GM18951 (cell line): ENCODE results near the gene COL20A1.

Experiments used
- POLR2A ChIP-seq: IDR thresholded peaks from 4 replicates; pipeline ENCODE4 v1.6.1; 2011; ENCODE audit warnings: mild to moderate bottlenecking; ENCODE audit not compliant: insufficient read length, insufficient read depth; ENCODE audit errors: extremely low read depth
- in situ Hi-C: fragments of 300-500 bp; cut with MboI; formaldehyde crosslinking; loops from one replicate; pipeline ENCODE4 v1.12.0; 2022; ENCODE audit warnings: low sequenced_read_pairs, mixed read lengths, inconsistent platforms; ENCODE audit not compliant: unreplicated experiment

COL20A1 gene

DNA sequence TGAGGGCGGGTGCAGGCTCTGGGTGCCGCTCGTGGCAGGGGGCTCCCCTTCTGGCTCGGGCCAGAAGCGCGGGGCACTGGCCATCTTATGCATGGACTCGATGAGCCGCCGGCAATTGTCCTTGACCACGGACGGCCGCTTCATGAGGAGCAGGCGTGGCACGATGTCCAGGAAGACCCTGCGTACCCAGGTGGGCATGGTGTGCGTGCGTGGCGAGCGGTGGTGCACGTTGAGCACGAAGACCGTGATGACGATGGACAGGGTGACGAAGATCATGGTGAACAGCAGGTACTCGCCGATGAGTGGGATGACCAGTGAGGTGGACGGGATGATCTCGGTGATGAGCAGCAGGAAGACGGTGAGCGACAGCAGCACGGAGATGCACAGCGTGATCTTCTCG is 57.2 kb downstream of the COL20A1 start:
- in situ Hi-C loops: no loop called here

DNA sequence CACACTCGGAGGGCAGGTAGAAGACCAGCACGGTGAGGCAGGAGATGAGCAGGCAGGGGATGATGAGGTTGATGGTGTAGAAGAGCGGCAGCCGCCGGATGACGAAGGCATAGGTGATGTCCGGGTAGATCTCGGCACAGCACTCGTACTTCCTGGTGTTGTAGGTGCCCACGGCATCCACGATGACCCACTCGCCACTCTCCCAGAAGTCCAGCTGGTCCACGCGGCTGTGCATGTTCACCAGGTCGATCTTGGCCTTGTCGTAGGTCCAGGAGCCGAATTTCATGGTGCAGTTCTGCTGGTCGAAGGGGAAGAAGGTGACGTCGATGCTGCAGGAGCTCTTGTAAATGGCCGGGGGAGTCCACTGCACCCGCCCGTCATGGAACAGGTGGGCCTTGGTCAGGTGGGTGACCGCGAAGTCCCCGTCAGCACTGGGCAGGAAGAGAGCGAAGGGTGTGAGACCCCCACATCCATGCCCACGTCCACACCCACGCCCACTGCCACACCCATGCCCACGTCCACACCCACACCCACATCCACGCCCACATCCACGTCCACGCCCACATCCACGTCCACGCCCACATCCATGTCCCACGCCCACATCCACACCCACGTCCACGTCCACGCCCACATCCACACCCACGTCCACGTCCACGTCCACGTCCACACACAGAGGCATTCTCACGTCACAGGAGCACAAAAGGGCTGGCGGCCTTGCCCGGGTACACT is 57.8 kb downstream of the COL20A1 start:
- in situ Hi-C loops: no loop called here
- no peak for TF ChIP-seq POLR2A

More for the DNA sequence above, 57.2 kb downstream of the COL20A1 start:
- TF ChIP-seq POLR2A: no peak

DNA sequence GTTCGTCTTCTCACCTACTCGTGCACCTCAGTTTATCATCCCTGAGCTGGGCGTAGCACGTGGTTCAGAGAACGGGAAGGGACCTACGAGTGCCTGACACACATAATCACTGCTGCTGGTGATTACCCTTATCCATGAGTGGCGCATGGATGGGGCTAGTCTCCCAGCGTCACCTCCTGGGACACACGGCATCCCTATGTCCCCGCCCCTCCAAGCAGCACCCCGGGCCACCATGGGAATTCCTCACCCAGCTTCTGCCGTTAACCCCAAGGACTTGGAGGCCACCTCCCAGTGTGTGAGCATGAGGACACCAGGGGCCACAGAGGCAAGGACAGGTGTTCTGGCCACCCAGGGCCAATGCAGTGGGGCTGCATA is 58.3 kb downstream of the COL20A1 start:
- TF ChIP-seq POLR2A: no peak
- in situ Hi-C loops: no loop called here

- in situ Hi-C loops: no loop called here
- no peak for TF ChIP-seq POLR2A
These were observed 59.0 kb downstream of the COL20A1 start for GRCh38 chr20:63351811-63352591.

GRCh38 chr20:63352811-63353221 is 59.8 kb downstream of the COL20A1 start:
- in situ Hi-C loops: no loop called here
- TF ChIP-seq POLR2A: no peak

DNA sequence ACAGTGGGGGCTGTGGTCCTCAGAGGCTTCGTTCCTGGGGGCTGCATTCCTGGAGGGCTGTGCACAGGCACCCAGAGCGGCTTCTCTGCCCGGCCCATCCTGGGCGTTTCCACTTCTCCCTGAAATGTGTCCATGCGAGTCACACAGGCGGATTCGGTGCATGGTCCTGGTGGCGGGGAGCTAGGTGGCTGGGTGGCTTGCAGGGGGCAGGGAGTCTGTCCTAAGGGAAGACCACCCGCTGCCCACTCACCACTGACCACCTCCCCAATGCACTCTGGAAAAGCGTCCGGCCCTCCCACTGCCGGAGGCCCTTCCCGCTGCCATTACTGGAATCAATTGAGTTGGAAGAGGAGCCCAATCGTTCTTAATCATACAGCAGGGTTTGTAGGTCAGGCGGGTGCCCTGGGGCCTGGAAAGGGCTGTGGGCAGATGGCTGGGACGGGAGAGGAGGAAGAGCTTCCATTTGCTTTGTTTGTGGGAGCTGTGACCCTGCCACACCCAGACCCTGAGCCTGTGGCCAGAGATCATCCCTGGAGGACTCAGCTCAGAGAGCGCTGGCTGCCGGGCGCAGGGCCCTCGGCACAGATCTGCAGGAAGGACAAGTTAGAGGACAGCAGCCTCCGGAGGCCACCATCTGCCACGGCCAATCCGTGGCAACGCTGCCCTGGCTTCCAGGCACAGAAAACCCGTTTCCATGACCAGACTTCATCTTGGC is 61.8 kb downstream of the COL20A1 start:
- in situ Hi-C loops: no loop called here
- no peak for TF ChIP-seq POLR2A

DNA sequence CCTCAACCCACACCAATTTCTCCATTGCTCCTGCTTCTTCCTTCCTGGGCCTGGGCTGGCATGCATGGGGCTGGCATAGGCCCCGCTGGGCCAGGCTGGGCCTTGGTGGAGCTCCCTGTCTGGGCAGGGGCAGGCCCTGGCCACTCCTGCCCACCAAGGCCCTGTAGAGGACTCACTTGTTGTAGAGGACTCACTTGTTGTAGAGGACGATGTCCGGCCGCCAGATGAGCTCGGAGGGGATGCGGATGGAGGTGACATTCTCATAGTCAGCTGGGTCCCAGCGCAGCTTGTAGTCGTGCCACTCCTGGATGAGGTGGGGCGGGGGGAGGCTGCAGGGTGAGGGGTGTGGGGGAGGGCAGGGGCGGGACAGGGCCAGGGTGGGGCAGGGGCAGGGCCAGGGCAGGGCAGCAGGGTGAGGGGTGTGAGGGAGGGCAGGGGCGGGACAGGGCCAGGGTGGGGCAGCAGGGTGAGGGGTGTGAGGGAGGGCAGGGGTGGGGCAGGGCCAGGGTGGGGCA is 62.9 kb downstream of the COL20A1 start:
- TF ChIP-seq POLR2A: no peak
- in situ Hi-C loops: no loop called here

DNA sequence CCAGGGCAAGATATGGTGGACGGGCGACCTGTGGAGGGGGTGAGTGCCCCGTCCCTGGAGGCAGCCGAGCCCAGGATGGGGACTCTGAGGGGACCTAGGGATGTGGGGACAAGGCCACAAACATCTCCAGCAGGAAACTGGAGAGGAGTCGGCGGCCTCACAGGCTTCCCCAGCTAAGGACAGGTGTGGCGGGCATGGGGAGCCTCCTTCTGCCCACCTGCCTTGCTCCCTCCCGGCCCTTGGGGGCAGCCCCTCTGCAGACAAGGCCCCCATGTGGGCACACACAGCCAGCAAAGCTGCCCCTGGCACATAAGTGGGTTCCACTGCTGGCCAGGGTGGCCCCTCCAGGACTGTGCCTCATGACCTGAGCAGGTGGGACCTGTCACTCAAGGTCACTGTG is 63.5 kb downstream of the COL20A1 start:
- in situ Hi-C loops: no loop called here
- TF ChIP-seq POLR2A: no peak

GRCh38 chr20:63356931-63357879 is 64.2 kb downstream of the COL20A1 start:
- no peak for TF ChIP-seq POLR2A
- in situ Hi-C loops: no loop called here

- TF ChIP-seq POLR2A: no peak
- in situ Hi-C loops: no loop called here
These were observed 65.2 kb downstream of the COL20A1 start for GRCh38 chr20:63357921-63358905.

GRCh38 chr20:63359164-63359934 is 66.4 kb downstream of the COL20A1 start:
- in situ Hi-C loops: no loop called here
- TF ChIP-seq POLR2A: no peak
